SH-SY5Y (cell line): ENCODE data around the gene STAG3.
A peak's percentile ranks its signal among the peaks of the same experiment; 100 is the strongest.

Source experiments
- GATA2 ChIP-seq: IDR thresholded peaks from 2 replicates; pipeline ENCODE4 v1.6.1; 2011; ENCODE audit warnings: mild to moderate bottlenecking, low read depth, low read length
- GATA3 ChIP-seq: IDR thresholded peaks from 2 replicates; pipeline ENCODE4 v1.6.1; 2011; ENCODE audit warnings: low read depth, mild to moderate bottlenecking, low read length, moderate library complexity

The STAG3 gene

GRCh38 chr7:100148559-100149328, 29.0 kb upstream of the STAG3 start, which contains the start of gene LAMTOR4:
LAMTOR4 (plus strand) TSS chr7:100148918; CDS start chr7:100148973, 55 bp downstream.
- no peak for TF ChIP-seq GATA3
- 0 out of 2 replicates have a peak, but pooled peaks have one; percentile 13 for TF ChIP-seq GATA2

GRCh38 chr7:100152404-100152803, 25.3 kb upstream of the STAG3 start:
- TF ChIP-seq GATA2 (no peak), GATA3 (no peak)

- TF ChIP-seq GATA2 (no peak), GATA3 (no peak)
Measured at GRCh38 chr7:100152937-100153666, 24.6 kb upstream of the STAG3 start.

- no peak for TF ChIP-seq GATA2
Measured at GRCh38 chr7:100153708-100154535, 23.8 kb upstream of the STAG3 start.

- TF ChIP-seq GATA2 (no peak), GATA3 (no peak)
Measured at GRCh38 chr7:100154651-100155491, 22.8 kb upstream of the STAG3 start.

- TF ChIP-seq GATA3, result no peak
- no peak for TF ChIP-seq GATA2
Measured at GRCh38 chr7:100155553-100156317, 22.0 kb upstream of the STAG3 start.

- TF ChIP-seq GATA3 (no peak), GATA2 (no peak)
Measured at GRCh38 chr7:100156331-100157068, 21.2 kb upstream of the STAG3 start.

- TF ChIP-seq GATA2 (no peak), GATA3 (no peak)
Measured at GRCh38 chr7:100157069-100157333, 20.7 kb upstream of the STAG3 start.

- TF ChIP-seq GATA3 (no peak), GATA2 (no peak)
Measured at GRCh38 chr7:100157334-100158228, 20.1 kb upstream of the STAG3 start.

- TF ChIP-seq GATA2 (no peak), GATA3 (no peak)
Measured at GRCh38 chr7:100158229-100159098, 19.3 kb upstream of the STAG3 start, which contains the start of gene TRAPPC14. TRAPPC14 (minus strand) TSS chr7:100158723; CDS start chr7:100158499, 224 bp downstream.

- TF ChIP-seq GATA3, result no peak
- TF ChIP-seq GATA2, result no peak
Measured at GRCh38 chr7:100159099-100159623, 18.6 kb upstream of the STAG3 start.
